OCI-LY1 (cell line): ENCODE measurements around the gene NUMBL.

Source experiments
- EZH2 ChIP-seq: fragments of 200-600 bp; sonication (generic), shearing (Covaris generic); IDR thresholded peaks from 2 replicates; pipeline ENCODE4 v1.8.0; 2017; ENCODE audit warnings: borderline replicate concordance, mixed run types, mild to moderate bottlenecking, antibody characterized with exemption, low read length, moderate library complexity, mixed read lengths
- TF ChIP-seq, protein P1 (sequence below): fragments of 200-600 bp; sonication (generic), shearing (Covaris generic); IDR thresholded peaks from 2 replicates; pipeline ENCODE4 v1.5.1; 2017; ENCODE audit warnings: mild to moderate bottlenecking, antibody characterized with exemption, low read length, moderate library complexity, mixed read lengths

DNA sequence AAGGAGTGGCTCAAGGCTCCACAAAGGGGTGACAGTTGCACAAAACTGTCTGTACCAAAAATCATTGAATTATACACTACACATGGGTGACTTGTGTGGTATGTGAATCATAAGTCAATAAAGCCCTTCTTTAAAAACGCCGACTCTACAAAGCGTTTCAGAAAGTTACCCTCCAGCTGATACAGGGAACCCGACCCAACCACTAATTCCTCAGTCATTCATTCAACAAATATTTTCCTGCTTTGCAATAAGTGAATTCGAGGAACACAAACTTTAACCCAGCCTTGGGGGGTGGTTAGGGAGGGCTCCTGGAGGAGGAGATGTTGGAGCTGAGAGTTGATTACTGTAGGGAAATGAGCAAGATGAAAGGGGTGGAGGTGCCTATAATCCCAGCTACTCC, 57.2 kb downstream of the NUMBL start:
- TF ChIP-seq, protein P1, sequence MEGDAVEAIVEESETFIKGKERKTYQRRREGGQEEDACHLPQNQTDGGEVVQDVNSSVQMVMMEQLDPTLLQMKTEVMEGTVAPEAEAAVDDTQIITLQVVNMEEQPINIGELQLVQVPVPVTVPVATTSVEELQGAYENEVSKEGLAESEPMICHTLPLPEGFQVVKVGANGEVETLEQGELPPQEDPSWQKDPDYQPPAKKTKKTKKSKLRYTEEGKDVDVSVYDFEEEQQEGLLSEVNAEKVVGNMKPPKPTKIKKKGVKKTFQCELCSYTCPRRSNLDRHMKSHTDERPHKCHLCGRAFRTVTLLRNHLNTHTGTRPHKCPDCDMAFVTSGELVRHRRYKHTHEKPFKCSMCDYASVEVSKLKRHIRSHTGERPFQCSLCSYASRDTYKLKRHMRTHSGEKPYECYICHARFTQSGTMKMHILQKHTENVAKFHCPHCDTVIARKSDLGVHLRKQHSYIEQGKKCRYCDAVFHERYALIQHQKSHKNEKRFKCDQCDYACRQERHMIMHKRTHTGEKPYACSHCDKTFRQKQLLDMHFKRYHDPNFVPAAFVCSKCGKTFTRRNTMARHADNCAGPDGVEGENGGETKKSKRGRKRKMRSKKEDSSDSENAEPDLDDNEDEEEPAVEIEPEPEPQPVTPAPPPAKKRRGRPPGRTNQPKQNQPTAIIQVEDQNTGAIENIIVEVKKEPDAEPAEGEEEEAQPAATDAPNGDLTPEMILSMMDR, result no peak
- no peak for TF ChIP-seq EZH2
